Central memory CD4-positive, alpha-beta T cell (primary cell): ENCODE data around the gene MDM2.

ENCODE experiments used
- DNase-seq: peaks from one replicate; pipeline ENCODE4 v3.0.0; 2022

The MDM2 gene

GRCh38 chr12:68882251-68882964 lies 74.4 kb downstream of the MDM2 start:
- DNase-seq = no peak

DNA sequence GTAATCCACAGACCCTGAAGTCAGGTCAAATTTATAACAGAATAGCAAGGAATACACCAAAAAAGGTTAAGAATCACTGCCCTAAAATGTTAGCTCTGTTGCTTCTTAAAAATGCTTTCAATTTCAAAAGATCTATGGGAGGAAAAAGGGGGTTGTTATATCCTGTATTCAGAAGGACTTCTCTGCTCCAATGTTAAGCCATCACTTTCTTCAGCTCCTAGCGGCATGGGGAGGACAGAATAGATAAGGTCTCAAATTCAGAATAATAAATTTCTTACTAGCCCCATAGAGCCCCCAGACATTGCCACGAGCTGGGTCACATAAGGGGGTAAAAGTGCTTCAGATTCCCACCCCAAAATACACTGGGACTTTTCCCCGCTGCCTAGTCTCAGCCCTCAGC lies 75.2 kb downstream of the MDM2 start:
- DNase-seq = no peak

- DNase-seq = no peak
Measured at GRCh38 chr12:68884251-68884650, 76.3 kb downstream of the MDM2 start.

- DNase-seq = no peak
Measured at GRCh38 chr12:68885381-68885780, 77.4 kb downstream of the MDM2 start.

- no peak for DNase-seq
Measured at GRCh38 chr12:68886636-68887572, 78.9 kb downstream of the MDM2 start.

- no peak for DNase-seq
Measured at GRCh38 chr12:68887641-68888040, 79.7 kb downstream of the MDM2 start.

- no peak for DNase-seq
Measured at GRCh38 chr12:68888243-68888642, 80.3 kb downstream of the MDM2 start.

DNA sequence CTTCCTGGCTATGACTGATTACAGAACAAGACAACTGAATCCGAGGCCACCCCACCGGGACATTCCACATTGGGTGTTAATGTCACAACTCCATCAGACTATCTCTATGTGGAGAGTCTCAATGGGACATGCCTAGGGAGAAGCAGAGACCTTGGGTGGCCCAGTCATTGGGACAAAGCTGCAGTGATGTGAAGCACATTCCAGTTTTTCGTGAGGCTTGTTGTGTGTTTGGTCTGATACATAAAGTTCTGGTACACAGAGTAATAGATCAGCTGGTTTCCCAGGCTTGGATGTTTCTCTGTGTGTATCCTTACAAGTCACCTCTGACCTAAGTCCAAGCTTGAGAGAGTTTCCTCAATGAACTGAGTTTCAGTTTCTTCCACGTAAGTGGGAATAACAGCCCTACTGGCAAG lies 82.7 kb downstream of the MDM2 start:
- DNase-seq = no peak

DNA sequence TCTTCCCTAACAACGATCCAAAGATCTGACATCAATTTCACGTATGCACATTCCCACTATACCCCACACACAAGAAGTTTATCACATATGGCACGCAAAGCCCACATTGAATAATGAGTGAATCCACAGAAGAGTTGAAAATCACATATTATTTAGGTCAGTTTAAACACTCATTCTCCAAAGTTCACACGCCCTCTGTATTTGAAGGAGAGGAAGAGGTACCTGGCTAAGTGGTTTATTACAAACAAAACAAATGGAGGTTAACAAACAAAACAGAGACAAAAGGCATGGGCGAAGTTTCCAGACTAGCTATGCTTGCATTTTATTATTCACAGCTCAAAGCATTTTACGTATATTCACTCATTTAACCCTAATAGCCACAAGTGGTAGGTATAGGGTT lies 83.2 kb downstream of the MDM2 start:
- DNase-seq = no peak

DNA sequence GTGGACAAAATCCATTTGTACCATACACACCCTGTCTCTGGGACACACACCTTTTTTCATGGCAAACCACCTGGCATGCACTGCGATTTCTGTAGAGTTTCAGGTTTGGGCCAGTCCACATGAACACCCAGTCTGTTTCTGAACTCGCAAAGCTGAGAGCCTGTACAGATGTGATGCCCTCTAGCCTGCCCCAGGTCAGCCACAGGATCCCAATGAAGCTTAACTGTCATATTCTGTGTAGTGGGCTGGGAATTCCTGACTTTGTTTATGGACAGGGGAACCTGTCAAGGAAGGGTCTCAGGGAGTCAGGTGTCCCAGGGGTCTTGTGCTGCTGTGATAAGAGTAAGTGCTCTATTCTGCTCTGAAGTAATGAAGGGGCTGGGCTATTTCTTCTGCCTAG lies 85.2 kb downstream of the MDM2 start:
- DNase-seq = no peak

- DNase-seq = no peak
Measured at GRCh38 chr12:68893741-68894140, 85.8 kb downstream of the MDM2 start.

DNA sequence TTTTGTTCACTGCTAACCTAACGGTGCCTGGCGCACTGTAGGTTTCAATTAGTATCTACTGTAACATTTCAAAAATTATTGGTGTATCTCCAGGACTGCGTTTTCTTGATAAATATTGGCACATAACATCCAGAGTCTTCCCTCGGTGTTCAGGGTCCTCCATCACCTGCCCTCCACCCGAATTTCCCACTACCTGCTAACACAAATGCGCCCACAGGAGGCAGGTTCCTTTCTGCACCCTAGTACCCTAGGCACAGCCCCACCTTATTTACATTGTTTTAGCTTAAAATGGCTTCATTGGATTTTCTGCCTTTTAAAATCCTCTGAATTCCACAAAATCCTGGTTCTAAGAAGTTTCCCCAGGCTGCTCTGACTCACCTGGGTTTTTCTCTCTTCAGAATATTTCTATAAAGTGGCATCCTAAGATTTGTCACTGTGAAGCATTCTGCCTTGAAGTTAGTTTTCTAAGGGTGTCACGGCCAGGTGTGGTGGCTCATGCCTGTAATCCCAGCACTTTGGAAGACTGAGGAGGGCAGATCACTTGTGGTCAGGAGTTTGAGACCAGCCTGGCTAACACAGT lies 86.4 kb downstream of the MDM2 start:
- no peak for DNase-seq

GRCh38 chr12:68896881-68897540 lies 89.0 kb downstream of the MDM2 start:
- DNase-seq = no peak

DNA sequence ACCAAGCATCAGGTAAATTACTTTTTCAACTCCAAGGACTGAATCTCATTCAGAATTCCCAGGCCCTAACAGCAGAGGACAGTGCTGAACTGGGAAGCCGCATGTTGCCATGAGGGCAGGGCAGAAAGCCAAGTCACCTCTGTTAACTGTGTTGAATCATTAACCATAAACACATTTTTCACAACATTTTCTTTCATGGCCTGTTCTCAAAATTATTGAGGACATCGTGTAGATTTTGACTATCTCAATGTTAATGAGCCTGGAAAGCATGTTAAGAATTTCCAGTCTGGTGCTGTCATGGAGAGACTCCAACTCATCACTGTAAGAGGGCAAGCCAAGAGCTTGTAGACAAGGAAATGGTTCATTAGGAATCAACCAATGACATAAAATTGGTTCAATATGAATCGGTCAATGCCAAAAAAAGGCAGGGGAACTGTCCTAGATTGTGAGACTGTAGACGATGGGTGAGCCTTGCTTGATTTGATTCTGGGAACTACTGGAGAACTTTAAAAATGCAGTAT lies 91.3 kb downstream of the MDM2 start:
- DNase-seq = no peak

- no peak for DNase-seq
Measured at GRCh38 chr12:68900241-68900640, 92.3 kb downstream of the MDM2 start.
